HG02870 (cell line): ENCODE results near the gene FXN.
"Not testable (repeated sequence)": the region's sequence is repeated elsewhere in the genome, so short reads cannot be mapped to it uniquely, and the experiment has no call there.

Experiments
- ATAC-seq: cut with Tn5 transposase; IDR thresholded peaks from one replicate; pipeline ENCODE4 v1.9.1; 2021; ENCODE audit warnings: mild to moderate bottlenecking, moderate library complexity; ENCODE audit not compliant: unreplicated experiment

FXN gene

GRCh38 chr9:69035438-69036308 is at the start of gene FXN:
FXN (plus strand) TSS chr9:69035752; CDS start chr9:69035783, 31 bp downstream.
- peak; percentile 89 for ATAC-seq

- not testable (repeated sequence) for ATAC-seq
These were observed 48.6 kb upstream of the FXN start for GRCh38 chr9:68986949-68987348.

- ATAC-seq = no peak
These were observed 44.1 kb upstream of the FXN start for GRCh38 chr9:68991457-68991856.

GRCh38 chr9:68995776-68996175 is 39.8 kb upstream of the FXN start:
- no peak for ATAC-seq

- no peak for ATAC-seq
These were observed 39.1 kb upstream of the FXN start for GRCh38 chr9:68996462-68996861.

- ATAC-seq = no peak
These were observed 37.9 kb upstream of the FXN start for GRCh38 chr9:68997666-68998065.

GRCh38 chr9:68998385-68998784 is 37.2 kb upstream of the FXN start:
- ATAC-seq = no peak

GRCh38 chr9:68998812-68999211 is 36.7 kb upstream of the FXN start:
- ATAC-seq = no peak

- ATAC-seq = peak; percentile 89
These were observed 36.0 kb upstream of the FXN start for GRCh38 chr9:68999393-69000105.

- ATAC-seq = no peak
These were observed 33.6 kb upstream of the FXN start for GRCh38 chr9:69001921-69002320.

GRCh38 chr9:69003051-69003450 is 32.5 kb upstream of the FXN start:
- ATAC-seq = no peak

- no peak for ATAC-seq
These were observed 30.7 kb upstream of the FXN start for GRCh38 chr9:69004836-69005235.

GRCh38 chr9:69009708-69010107 is 25.8 kb upstream of the FXN start:
- ATAC-seq = no peak

- no peak for ATAC-seq
These were observed 22.7 kb upstream of the FXN start for GRCh38 chr9:69012696-69013381.

GRCh38 chr9:69013382-69013727 is 22.2 kb upstream of the FXN start:
- no peak for ATAC-seq

GRCh38 chr9:69014013-69014412 is 21.5 kb upstream of the FXN start, which contains the start of gene PRKACG:
PRKACG (minus strand) TSS chr9:69014113; CDS start chr9:69014092, 21 bp downstream.
- ATAC-seq = no peak

- no peak for ATAC-seq
These were observed 19.1 kb upstream of the FXN start for GRCh38 chr9:69016191-69017096.

GRCh38 chr9:69018737-69019136 is 16.8 kb upstream of the FXN start:
- no peak for ATAC-seq

- ATAC-seq = no peak
These were observed 15.7 kb upstream of the FXN start for GRCh38 chr9:69019808-69020207.

- no peak for ATAC-seq
These were observed 15.0 kb upstream of the FXN start for GRCh38 chr9:69020301-69021145.
